GM21723 (cell line): ENCODE data around the gene CHTOP.

ENCODE experiments used
- ATAC-seq: cut with Tn5 transposase; IDR thresholded peaks from one replicate; pipeline ENCODE4 v1.9.1; 2021; ENCODE audit warnings: mild to moderate bottlenecking, moderate library complexity; ENCODE audit not compliant: unreplicated experiment

CHTOP gene

GRCh38 chr1:153685544-153686340 is 51.9 kb downstream of the CHTOP start:
- ATAC-seq = no peak

DNA sequence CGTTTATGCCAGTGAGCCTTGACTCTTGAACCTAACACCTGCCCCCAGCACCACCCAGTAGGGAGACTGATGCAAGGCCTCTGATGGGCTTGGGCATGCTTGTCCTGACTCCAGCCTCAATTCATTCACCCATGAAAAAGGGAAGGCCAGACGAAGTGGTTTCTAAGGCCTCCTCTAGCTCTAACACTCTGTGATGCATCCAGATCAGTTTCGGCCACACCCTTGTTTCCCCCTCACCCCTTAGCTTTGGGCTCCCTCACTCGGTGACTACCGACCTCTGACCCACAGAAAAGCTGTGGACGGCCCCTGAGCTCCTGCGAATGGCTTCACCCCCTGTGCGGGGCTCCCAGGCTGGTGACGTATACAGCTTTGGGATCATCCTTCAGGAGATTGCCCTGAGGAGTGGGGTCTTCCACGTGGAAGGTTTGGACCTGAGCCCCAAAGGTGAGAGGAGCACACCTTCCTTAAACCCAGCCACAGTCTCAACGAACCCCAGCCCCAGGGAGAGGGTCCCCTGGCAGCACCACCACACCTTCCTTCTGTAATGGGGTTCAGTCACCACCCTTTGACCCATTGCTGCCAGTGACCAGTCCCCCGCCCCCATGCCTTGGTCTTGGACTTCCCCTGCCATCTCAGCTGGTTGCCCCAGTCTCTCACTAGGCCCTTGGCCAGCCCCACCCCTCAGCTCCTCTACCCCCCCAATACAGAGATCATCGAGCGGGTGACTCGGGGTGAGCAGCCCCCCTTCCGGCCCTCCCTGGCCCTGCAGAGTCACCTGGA is 53.7 kb downstream of the CHTOP start:
- no peak for ATAC-seq

DNA sequence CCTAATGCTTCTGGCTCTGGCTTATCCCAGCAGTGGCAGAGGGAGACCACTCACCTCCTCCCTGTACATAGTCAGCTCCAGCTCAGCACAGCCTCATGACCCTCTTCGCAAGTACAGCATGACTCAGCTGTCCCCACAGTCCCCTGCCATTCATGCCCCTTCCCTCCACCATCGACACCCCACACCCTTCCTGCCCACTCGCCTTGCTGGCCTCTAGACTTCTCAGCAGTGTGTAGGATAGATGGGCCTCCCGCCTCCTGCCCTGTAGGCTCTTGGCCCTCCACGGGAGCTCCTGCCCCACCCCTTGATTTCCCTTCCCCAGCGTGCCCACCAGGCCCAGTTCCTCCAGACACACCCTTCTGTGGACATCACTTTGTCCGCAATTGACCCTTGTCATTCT is 54.4 kb downstream of the CHTOP start:
- no peak for ATAC-seq

- no peak for ATAC-seq
Observed at GRCh38 chr1:153688736-153689328, 55.0 kb downstream of the CHTOP start.

GRCh38 chr1:153693466-153693865 is 59.6 kb downstream of the CHTOP start:
- ATAC-seq = no peak
